GM12892 (cell line): ENCODE results near the gene ARHGAP35.

ENCODE experiments used
- POLR2A ChIP-seq: IDR thresholded peaks from 2 replicates; pipeline ENCODE4 v1.6.1; 2011; ENCODE audit warnings: low read depth, low read length, control low read depth
- TAF1 ChIP-seq: IDR thresholded peaks from 2 replicates; pipeline ENCODE4 v1.6.1; 2011; ENCODE audit warnings: low read depth, mild to moderate bottlenecking, control low read depth, low read length, borderline replicate concordance

DNA sequence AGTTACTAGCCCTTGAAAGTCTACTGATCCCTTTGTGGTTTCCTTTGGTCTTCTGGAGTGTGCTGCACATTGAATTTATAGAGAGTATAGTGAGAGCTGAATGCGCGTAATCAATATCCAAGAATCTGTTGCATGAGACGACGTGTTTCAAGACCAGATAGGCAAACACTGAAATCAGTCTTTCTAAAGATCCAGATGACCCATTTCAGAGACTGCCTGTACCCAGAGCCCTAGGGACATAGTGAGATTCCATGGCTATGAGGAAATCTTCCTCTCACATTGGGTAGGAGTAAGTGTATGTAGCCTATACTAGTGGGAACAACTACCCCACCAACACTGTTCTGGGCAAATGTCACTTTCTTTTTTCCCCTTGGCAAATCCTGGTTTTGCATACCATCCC, 48.6 kb downstream of the ARHGAP35 start:
- TF ChIP-seq POLR2A: no peak
- TF ChIP-seq TAF1: no peak
